ENCODE measurements around the gene IRS1. TPM values are rescaled to one million over a fixed set of nuclear protein-coding genes. Genes with fewer than 3 reads are reported as not detected.

IRS1 gene
- polyA plus RNA-seq, 1 of the 3 experiments (the other 2 are of a cell fraction): 16.5 TPM

GRCh38 chr2:226690461-226691024 lies 109.1 kb downstream of the IRS1 start:
- Histone ChIP-seq H3K9me2 (no peaks in the 10 kb centered on the region), H3K36me3 (replicated peaks in 1 of 2; ENCODE audit: control insufficient read depth in 1 of 2, insufficient read depth in 2 of 2, low read length in 1 of 2) (no peaks in the 10 kb centered on the region), H3K4me2 (no peak overlapping the region), H3K9ac (no peak overlapping the region), H2AFZ (ENCODE audit: low read depth) (no peak overlapping the region), H3K79me2 (ENCODE audit: insufficient read depth) (no peaks in the 10 kb centered on the region), H3K4me3 (ENCODE audit: low read depth in 2 of 2, low read length in 1 of 2) (no peak overlapping the region), H3K9me3 (no peaks in the 10 kb centered on the region), H3F3A (replicated peaks; ENCODE audit: insufficient read depth) (no peaks in the 10 kb centered on the region), H4K20me1 (ENCODE audit: insufficient read depth) (no peaks in the 10 kb centered on the region), H3K27ac (ENCODE audit: low read depth in 2 of 2, low read length in 1 of 2) (no peak overlapping the region; a peak in 1 of 4 replicates), H3K27me3 (ENCODE audit: insufficient read depth) (no peaks in the 10 kb centered on the region), H3K4me1 (ENCODE audit: control insufficient read depth in 1 of 2, insufficient read depth in 2 of 2, low read depth in 1 of 2, low read length in 1 of 2) (peaks cover 0 to 2% of the 10 kb centered on the region in 2 experiments; a peak in 3 of 4 replicates)
- no peak for DNase-seq
- TF ChIP-seq YY1 (IDR thresholded peaks at IDR 0.05; ENCODE audit: low read depth): no peak
- TF ChIP-seq FOSL2 (IDR thresholded peaks at IDR 0.05; ENCODE audit: borderline replicate concordance, low read depth): no peak
- TF ChIP-seq FOXM1 (IDR thresholded peaks at IDR 0.05; ENCODE audit: low read depth): no peak
- no peak for TF ChIP-seq RXRA (IDR thresholded peaks at IDR 0.05; ENCODE audit: borderline replicate concordance, low read depth)
- TF ChIP-seq GATA2 (CRISPR knock-in tag; IDR thresholded peaks at IDR 0.05): no peak
- no peak for TF ChIP-seq CHD2 (IDR thresholded peaks at IDR 0.05; ENCODE audit: low read length, partially characterized antibody)
- no peak for TF ChIP-seq EZH2phosphoT487 (IDR thresholded peaks at IDR 0.05; ENCODE audit: borderline replicate concordance, low read depth)
- TF ChIP-seq GABPA (IDR thresholded peaks at IDR 0.05; ENCODE audit: low read depth): no peak
- TF ChIP-seq EP300 (IDR thresholded peaks at IDR 0.05; ENCODE audit: borderline replicate concordance in 1 of 2, low read depth in 1 of 2, low read length in 1 of 2): no peak
- no peak for TF ChIP-seq CTCF (IDR thresholded peaks at IDR 0.05)
- TF ChIP-seq NFIC (IDR thresholded peaks at IDR 0.05; ENCODE audit: borderline replicate concordance): no peak
- no peak for TF ChIP-seq FOXJ3 (CRISPR knock-in tag; IDR thresholded peaks at IDR 0.05)
- TF ChIP-seq TCF12 (IDR thresholded peaks at IDR 0.05): no peak
- TF ChIP-seq SMC3 (IDR thresholded peaks at IDR 0.05; ENCODE audit: low read depth, low read length): no peak
- no peak for TF ChIP-seq ZBTB33 (IDR thresholded peaks at IDR 0.05; ENCODE audit: borderline replicate concordance, low read depth)
- no peak for TF ChIP-seq TAF1 (IDR thresholded peaks at IDR 0.05; ENCODE audit: borderline replicate concordance, low read depth, low read length)
- WGBS (ENCODE audit: low lambda C conversion rate): 72% methylated on average over 4 of the region's 4 CpGs
- ChIA-PET CTCF (no interaction called here), POLR2A (no interaction called here)
